ENCODE measurements around the gene SIGLEC8. TPM values are rescaled to one million over a fixed set of nuclear protein-coding genes. Genes with fewer than 3 reads are reported as not detected.

Gene SIGLEC8
- total and polyA plus RNA-seq, 9 of the 15 experiments (the other 6 are each of a cell fraction or from before 2014, with no cell fraction given), result 0.04 to 0.65 (median 0.39) TPM

GRCh38 chr19:51493776-51494175, 35.5 kb upstream of the SIGLEC8 start:
- no peak for ATAC-seq
- BruUV-seq (replicated peaks), result no TSS peak
- POLR2A ChIA-PET, result no interaction called here
- CTCF ChIA-PET (ENCODE audit: low intra/inter-chr PET ratio), result no interaction called here
- Histone ChIP-seq H2AFZ (ENCODE audit: low read depth, low read length) (peak overlapping the region; percentile 67), H3K9ac (ENCODE audit: insufficient read depth in 1 of 2, low read depth in 2 of 2, low read length in 2 of 2) (peak overlapping the region in 1 of 2 experiments; percentile 48; a peak in 1 of 4 replicates), H4K20me1 (replicated peaks; ENCODE audit: control insufficient read depth, insufficient read depth, low read length) (no peaks in the 10 kb centered on the region), H3K36me3 (ENCODE audit: control insufficient read depth, insufficient read depth, low read length) (no peaks in the 10 kb centered on the region), H3K4me2 (ENCODE audit: insufficient read depth, low read length) (no peak overlapping the region), H3K27ac (ENCODE audit: extremely low read depth, low read depth, low read length) (no peak overlapping the region), H3K9me1 (ENCODE audit: control insufficient read depth, insufficient read depth, low read length) (no peaks in the 10 kb centered on the region), H3K4me3 (no peak overlapping the region), H3K27me3 (ENCODE audit: control insufficient read depth in 2 of 2, insufficient read depth in 2 of 2, low read length in 2 of 2) (no peaks in the 10 kb centered on the region), H3K4me1 (replicated peaks in 1 of 2; ENCODE audit: control insufficient read depth in 2 of 2, insufficient read depth in 2 of 2, low read length in 2 of 2) (peaks cover 6 to 9% of the 10 kb centered on the region in 2 experiments; a peak in 4 of 5 replicates), H3K9me3 (replicated peaks; ENCODE audit: control insufficient read depth, insufficient read depth, low read depth, low read length) (no peaks in the 10 kb centered on the region), H3K79me2 (ENCODE audit: control insufficient read depth, insufficient read depth, low read length) (no peaks in the 10 kb centered on the region)
- DNase-seq (ENCODE audit: extremely low read depth in 1 of 4, low spot score in 3 of 4), result no peak
- 8% methylated on average over 2 of the region's 2 CpGs for WGBS (ENCODE audit: insufficient coverage, low coverage, missing lambda C conversion rate)
- in situ Hi-C loops (cut with MboI), result no loop called here
- no peak for FAIRE-seq
- intact Hi-C loops (cut with micrococcal nuclease), result no loop called here
- TF ChIP-seq ZNF436 (CRISPR knock-in tag; IDR thresholded peaks at IDR 0.05) (no peak), RNF219 (CRISPR knock-in tag; IDR thresholded peaks at IDR 0.05) (no peak), NR0B1 (IDR thresholded peaks at IDR 0.05; ENCODE audit: partially characterized antibody) (no peak), CXXC5 (CRISPR knock-in tag; IDR thresholded peaks at IDR 0.05) (no peak), ZNF518B (CRISPR knock-in tag; IDR thresholded peaks at IDR 0.05) (no peak), PRPF4 (IDR thresholded peaks at IDR 0.05; ENCODE audit: insufficient read depth, low read depth, low read length, poor library complexity, severe bottlenecking) (no peak), ETV6 (IDR thresholded peaks at IDR 0.05; ENCODE audit: borderline replicate concordance in 1 of 2, low read depth in 2 of 2, low read length in 1 of 2) (no peak), ETV6 (CRISPR knock-in tag; IDR thresholded peaks at IDR 0.05; ENCODE audit: borderline replicate concordance) (no peak), MXI1 (IDR thresholded peaks at IDR 0.05; ENCODE audit: low read depth, low read length) (no peak), ZBTB8A (IDR thresholded peaks at IDR 0.05; ENCODE audit: partially characterized antibody) (no peak), ESRRB (CRISPR knock-in tag; IDR thresholded peaks at IDR 0.05; ENCODE audit: borderline replicate concordance) (no peak), HMG20B (CRISPR knock-in tag; IDR thresholded peaks at IDR 0.05) (no peak)

All from K562 (cell line).